Body of pancreas (tissue), 4 donors: ENCODE data around the gene CFAP46.
"Not testable (repeated sequence)": the region's sequence is repeated elsewhere in the genome, so short reads cannot be mapped to it uniquely, and the experiment has no call there.

Source experiments
- POLR2A ChIP-seq, 3 donors: fragments of 450-650 bp; IDR thresholded peaks; one replicate each; pipeline ENCODE4 v1.6.1; 2016; ENCODE audit warnings: antibody characterized with exemption in 3 of 3, mild to moderate bottlenecking in 2 of 3
- TF ChIP-seq, protein P1 (sequence below), 7 experiments: fragments of 450-650 bp in 4 of 7; fragments of 200-600 bp in 3 of 7; sonication (generic) in 3 of 7; IDR thresholded peaks; one replicate each; pipeline ENCODE4 v1.5.1; 2016 to 2019; ENCODE audit warnings: antibody characterized with exemption in 7 of 7

DNA sequence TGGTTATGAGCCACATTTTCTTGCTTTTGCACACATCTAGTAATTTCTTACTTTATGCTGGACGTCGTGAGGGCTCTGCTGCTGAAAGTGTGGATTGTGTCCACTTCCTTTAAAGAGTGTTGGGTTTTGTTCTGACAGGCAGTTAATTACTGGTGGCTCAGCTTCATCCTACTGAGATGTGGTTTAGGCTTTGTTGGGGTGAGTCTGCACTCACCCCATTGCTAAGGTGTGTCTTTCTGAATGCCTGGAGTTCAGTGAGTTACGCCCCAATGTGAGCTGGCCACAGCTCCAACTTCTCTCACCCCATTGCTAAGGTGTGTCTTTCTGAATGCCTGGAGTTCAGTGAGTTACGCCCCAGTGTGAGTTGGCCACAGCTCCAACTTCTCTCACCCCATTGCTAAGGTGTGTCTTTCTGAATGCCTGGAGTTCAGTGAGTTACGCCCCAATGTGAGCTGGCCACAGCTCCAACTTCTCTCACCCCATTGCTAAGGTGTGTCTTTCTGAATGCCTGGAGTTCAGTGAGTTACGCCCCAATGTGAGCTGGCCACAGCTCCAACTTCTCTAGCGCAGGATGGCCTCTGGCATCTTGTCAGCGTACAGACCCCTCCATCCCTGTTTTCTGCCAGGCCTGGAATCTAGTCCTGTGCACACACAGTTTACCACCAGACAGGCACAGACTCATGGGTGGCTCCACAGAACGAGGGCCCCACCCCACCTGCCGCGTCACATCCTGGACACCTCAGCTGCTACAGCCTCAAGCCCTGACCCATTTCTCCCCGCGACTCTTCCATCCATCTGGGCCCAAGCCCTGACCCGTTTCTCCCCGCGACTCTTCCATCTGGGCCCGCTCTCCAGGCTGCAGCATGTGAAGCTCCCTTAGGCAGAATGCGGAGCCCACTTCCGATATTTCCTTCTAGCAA, 39.5 kb downstream of the CFAP46 start:
- TF ChIP-seq, protein P1, sequence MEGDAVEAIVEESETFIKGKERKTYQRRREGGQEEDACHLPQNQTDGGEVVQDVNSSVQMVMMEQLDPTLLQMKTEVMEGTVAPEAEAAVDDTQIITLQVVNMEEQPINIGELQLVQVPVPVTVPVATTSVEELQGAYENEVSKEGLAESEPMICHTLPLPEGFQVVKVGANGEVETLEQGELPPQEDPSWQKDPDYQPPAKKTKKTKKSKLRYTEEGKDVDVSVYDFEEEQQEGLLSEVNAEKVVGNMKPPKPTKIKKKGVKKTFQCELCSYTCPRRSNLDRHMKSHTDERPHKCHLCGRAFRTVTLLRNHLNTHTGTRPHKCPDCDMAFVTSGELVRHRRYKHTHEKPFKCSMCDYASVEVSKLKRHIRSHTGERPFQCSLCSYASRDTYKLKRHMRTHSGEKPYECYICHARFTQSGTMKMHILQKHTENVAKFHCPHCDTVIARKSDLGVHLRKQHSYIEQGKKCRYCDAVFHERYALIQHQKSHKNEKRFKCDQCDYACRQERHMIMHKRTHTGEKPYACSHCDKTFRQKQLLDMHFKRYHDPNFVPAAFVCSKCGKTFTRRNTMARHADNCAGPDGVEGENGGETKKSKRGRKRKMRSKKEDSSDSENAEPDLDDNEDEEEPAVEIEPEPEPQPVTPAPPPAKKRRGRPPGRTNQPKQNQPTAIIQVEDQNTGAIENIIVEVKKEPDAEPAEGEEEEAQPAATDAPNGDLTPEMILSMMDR (IDR thresholded peaks at IDR 0.05): not testable (repeated sequence)
- not testable (repeated sequence) for TF ChIP-seq POLR2A (IDR thresholded peaks at IDR 0.05)
